SK-N-SH treated with all-trans-retinoic acid at 6 μM for 48 hours (cell line): ENCODE data around the gene DNAJB1.
"Not testable (repeated sequence)": the region's sequence is repeated elsewhere in the genome, so short reads cannot be mapped to it uniquely, and the experiment has no call there.

Experiments used
- ATAC-seq: fragments of 200-7000 bp; cut with Tn5 transposase; 3 replicates; pipeline ENCODE4 v1.9.1; 2020; ENCODE audit warnings: mild to moderate bottlenecking, moderate library complexity
- ARNTL ChIP-seq: fragments of 450-650 bp; formaldehyde crosslinking; IDR thresholded peaks from 2 replicates; pipeline ENCODE4 v1.5.0; 2020; ENCODE audit warnings: low read depth, mild to moderate bottlenecking, moderate library complexity, borderline replicate concordance
- BACH2 ChIP-seq: fragments of 250-450 bp; sonication (Bioruptor Pico); IDR thresholded peaks from 2 replicates; pipeline ENCODE4 v1.9.0; 2021; ENCODE audit warnings: mild to moderate bottlenecking, borderline replicate concordance
- CREB5 ChIP-seq: fragments of 250-450 bp; sonication (Bioruptor Pico); IDR thresholded peaks from 2 replicates; pipeline ENCODE4 v1.5.1; 2020; ENCODE audit warnings: low read depth, mild to moderate bottlenecking, moderate library complexity
- CSDC2 ChIP-seq: fragments of 250-450 bp; sonication (Bioruptor Pico); IDR thresholded peaks from 2 replicates; pipeline ENCODE4 v1.5.0; 2020; ENCODE audit warnings: mild to moderate bottlenecking, moderate library complexity
- ESRRG ChIP-seq: fragments of 250-450 bp; sonication (Bioruptor Pico); IDR thresholded peaks from 2 replicates; pipeline ENCODE4 v1.6.1; 2021; ENCODE audit warnings: mild to moderate bottlenecking
- ISL1 ChIP-seq: fragments of 250-450 bp; sonication (Bioruptor Pico); IDR thresholded peaks from 2 replicates; pipeline ENCODE4 v2.1.2; 2022; ENCODE audit warnings: mild to moderate bottlenecking, moderate library complexity
- PATZ1 ChIP-seq: fragments of 250-450 bp; sonication (Bioruptor Pico); IDR thresholded peaks from 2 replicates; pipeline ENCODE4 v1.8.0; 2020; ENCODE audit warnings: mild to moderate bottlenecking, moderate library complexity, borderline replicate concordance
- POU6F1 ChIP-seq: fragments of 250-450 bp; sonication (Bioruptor Pico); IDR thresholded peaks from 2 replicates; pipeline ENCODE4 v1.8.0; 2021; ENCODE audit warnings: low read depth, mild to moderate bottlenecking, moderate library complexity, borderline replicate concordance
- PPARA ChIP-seq: fragments of 250-450 bp; sonication (Bioruptor Pico); IDR thresholded peaks from 2 replicates; pipeline ENCODE4 v1.5.0; 2020; ENCODE audit warnings: mild to moderate bottlenecking, borderline replicate concordance
- RARB ChIP-seq: fragments of 250-450 bp; sonication (Bioruptor Pico); IDR thresholded peaks from 2 replicates; pipeline ENCODE4 v1.8.0; 2021; ENCODE audit warnings: mild to moderate bottlenecking, moderate library complexity
- SNAI2 ChIP-seq: fragments of 250-450 bp; sonication (Bioruptor Pico); IDR thresholded peaks from 2 replicates; pipeline ENCODE4 v1.5.0; 2020; ENCODE audit warnings: mild to moderate bottlenecking, moderate library complexity
- TSHZ2 ChIP-seq: fragments of 250-450 bp; sonication (Bioruptor Pico); IDR thresholded peaks from 2 replicates; pipeline ENCODE4 v1.5.0; 2020; ENCODE audit warnings: mild to moderate bottlenecking, moderate library complexity
- ZFP3 ChIP-seq: fragments of 250-450 bp; sonication (Bioruptor Pico); IDR thresholded peaks from 2 replicates; pipeline ENCODE4 v1.5.0; 2020; ENCODE audit warnings: mild to moderate bottlenecking, moderate library complexity
- ZFP30 ChIP-seq: fragments of 450-650 bp; formaldehyde crosslinking; IDR thresholded peaks from 2 replicates; pipeline ENCODE4 v1.5.0; 2022; ENCODE audit warnings: mild to moderate bottlenecking, moderate library complexity
- ZNF565 ChIP-seq: fragments of 450-650 bp; formaldehyde crosslinking; conservative IDR thresholded peaks from 2 replicates; pipeline ENCODE4 v1.5.0; 2020; ENCODE audit warnings: low read depth, mild to moderate bottlenecking, moderate library complexity
- ZNF70 ChIP-seq: fragments of 450-650 bp; formaldehyde crosslinking; IDR thresholded peaks from 2 replicates; pipeline ENCODE4 v1.5.0; 2020; ENCODE audit warnings: mild to moderate bottlenecking, moderate library complexity
- ZNF8 ChIP-seq: fragments of 450-650 bp; formaldehyde crosslinking; IDR thresholded peaks from 2 replicates; pipeline ENCODE4 v1.5.0; 2020; ENCODE audit warnings: mild to moderate bottlenecking, moderate library complexity

DNAJB1 gene

DNA sequence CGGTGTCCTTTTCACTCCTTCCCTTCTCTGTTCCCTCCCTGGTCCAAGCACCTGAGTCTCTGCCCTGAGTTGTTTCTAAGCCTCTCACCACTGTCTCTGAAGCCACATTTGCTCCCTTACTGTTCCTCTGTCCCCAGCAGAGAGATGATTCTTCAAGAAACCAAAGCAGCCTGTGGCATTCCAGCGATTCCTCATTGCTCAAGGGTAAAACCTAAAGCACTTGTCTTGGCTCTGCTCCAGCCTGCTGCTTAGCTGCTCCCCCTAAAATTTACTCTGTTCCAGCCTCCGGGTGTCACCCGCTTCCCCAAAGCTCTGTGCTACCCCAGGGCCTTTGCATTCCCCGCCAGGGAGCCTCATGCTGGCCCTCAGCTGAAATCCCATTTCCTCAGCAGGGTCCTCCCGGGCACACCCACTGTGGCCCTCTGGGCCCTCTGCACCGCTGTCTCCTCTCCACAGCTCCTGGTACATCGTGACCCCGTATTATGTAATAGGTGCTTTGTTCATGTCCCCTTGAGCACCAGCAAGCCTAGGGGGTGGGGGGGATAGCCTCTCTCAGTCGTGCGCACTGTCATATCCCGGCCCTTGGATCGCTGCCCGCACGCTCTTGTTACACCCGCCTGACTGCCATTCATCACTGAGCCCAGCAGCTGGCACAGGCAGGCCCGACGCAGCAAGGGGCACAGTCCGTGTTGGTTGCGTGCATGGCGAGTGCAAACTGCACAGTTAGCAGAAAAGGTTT, 26.9 kb upstream of the DNAJB1 start (continued):
- TF ChIP-seq ZNF565 (CRISPR knock-in tag) = no peak

- ATAC-seq = no peak
- TF ChIP-seq PPARA (CRISPR knock-in tag) (no peak), SNAI2 (CRISPR knock-in tag) (no peak), ZNF8 (CRISPR knock-in tag) (no peak), ZFP30 (no peak)
Observed at GRCh38 chr19:14544047-14544446, 25.9 kb upstream of the DNAJB1 start.

- ATAC-seq = no peak
- TF ChIP-seq BACH2 (CRISPR knock-in tag) = no peak
- no peak for TF ChIP-seq PATZ1 (CRISPR knock-in tag)
- TF ChIP-seq RARB = no peak
- TF ChIP-seq SNAI2 (CRISPR knock-in tag) = no peak
- TF ChIP-seq CREB5 (CRISPR knock-in tag) = no peak
- no peak for TF ChIP-seq CSDC2 (CRISPR knock-in tag)
- TF ChIP-seq ISL1 (CRISPR knock-in tag) = no peak
- no peak for TF ChIP-seq TSHZ2 (CRISPR knock-in tag)
- TF ChIP-seq, all 23 proteins: peak for 0
Observed at GRCh38 chr19:14542711-14543328, 24.6 kb upstream of the DNAJB1 start.

DNA sequence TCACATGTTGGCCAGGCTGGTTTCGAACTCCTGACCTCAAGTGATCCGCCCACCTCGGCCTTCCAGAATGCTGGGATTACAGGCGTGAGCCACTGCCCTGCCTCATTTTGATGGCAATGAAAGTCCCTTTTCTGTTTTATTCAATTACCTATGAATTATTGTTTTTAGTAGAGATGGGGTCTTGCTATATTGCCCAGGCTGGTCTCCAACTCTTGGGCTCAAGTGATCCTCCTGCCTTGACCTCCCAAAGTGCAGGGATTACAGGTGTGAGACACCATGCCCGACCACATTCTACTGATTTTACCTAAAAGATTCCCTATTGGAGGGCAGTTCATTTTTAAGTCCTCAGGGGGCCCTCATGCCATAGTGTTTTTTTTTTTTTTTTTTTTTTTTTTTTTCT, 23.8 kb upstream of the DNAJB1 start:
- ATAC-seq = not testable (repeated sequence)

DNA sequence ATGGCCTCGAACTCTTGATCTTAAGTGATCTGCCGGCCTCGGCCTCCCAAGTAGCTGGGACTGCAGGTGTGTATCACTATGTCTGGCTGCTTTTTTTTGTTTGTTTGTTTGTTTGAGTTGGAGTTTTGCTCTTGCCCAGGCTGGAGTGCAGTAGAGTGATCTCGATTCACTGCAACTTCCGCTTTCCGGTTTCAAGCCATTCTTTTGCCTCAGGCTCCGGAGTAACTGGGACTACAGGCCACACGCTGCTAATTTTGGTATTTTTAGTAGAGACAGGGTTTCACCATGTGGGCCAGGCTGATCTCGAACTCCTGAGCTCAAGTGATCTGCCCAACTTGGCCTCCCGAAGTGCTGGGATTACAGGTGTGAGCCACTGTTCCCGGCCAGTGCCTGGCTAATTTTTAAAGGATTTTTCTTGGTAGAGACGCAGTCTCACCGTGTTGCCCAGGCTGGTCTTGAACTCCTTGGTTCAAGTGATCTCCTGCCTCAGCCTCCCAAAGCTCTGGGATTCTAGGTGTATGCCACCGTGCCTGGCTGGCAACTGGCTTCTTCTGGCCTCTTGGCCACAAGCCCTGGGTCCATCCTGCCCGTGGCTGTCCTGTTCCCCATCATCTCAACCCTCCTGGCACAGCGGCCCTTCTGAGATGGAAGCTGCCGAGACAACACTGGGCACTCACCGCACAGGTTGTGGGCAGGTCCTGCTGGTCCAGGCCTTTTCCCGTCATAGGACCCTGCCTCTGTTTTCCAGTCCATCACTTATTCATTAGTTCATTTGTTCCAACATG, 22.7 kb upstream of the DNAJB1 start:
- no peak for ATAC-seq
- TF ChIP-seq ESRRG (CRISPR knock-in tag) (no peak), CSDC2 (CRISPR knock-in tag) (no peak), SNAI2 (CRISPR knock-in tag) (no peak), ZNF70 (no peak), BACH2 (CRISPR knock-in tag) (no peak), CREB5 (CRISPR knock-in tag) (no peak), ZFP3 (CRISPR knock-in tag) (no peak), ZNF565 (CRISPR knock-in tag) (no peak), TSHZ2 (CRISPR knock-in tag) (no peak), PATZ1 (CRISPR knock-in tag) (no peak), ARNTL (no peak), POU6F1 (no peak)
